Karpas-422 (cell line): ENCODE results near the gene SLC16A8. TPM values are rescaled to one million over a fixed set of nuclear protein-coding genes. Genes with fewer than 3 reads are reported as not detected.

Source experiments
- DNase-seq: peaks from one replicate; pipeline ENCODE4 v3.0.0-alpha.2; 2015
- H2AFZ ChIP-seq: fragments of 200-600 bp; sonication (generic); 2 replicates; pipeline ENCODE4 v1.6.1; 2014; ENCODE audit warnings: antibody characterized with exemption, low read length, mixed read lengths
- H3K27ac ChIP-seq: fragments of 200-600 bp; sonication (generic); 2 replicates; pipeline ENCODE4 v1.5.1; 2014; ENCODE audit warnings: mild to moderate bottlenecking, low read length, moderate library complexity
- H3K27me3 ChIP-seq: fragments of 200-600 bp; sonication (generic); 2 replicates; pipeline ENCODE4 v1.6.1; 2014; ENCODE audit warnings: low read length, mixed read lengths
- H3K36me3 ChIP-seq: fragments of 200-600 bp; sonication (generic); 2 replicates; pipeline ENCODE4 v1.6.1; 2014; ENCODE audit warnings: low read length, mixed read lengths; ENCODE audit not compliant: insufficient read depth
- H3K4me1 ChIP-seq: fragments of 200-600 bp; sonication (generic); 2 replicates; pipeline ENCODE4 v1.6.1; 2014; ENCODE audit warnings: mild to moderate bottlenecking, low read length, mixed read lengths
- H3K4me2 ChIP-seq: fragments of 200-600 bp; sonication (generic); 2 replicates; pipeline ENCODE4 v1.6.1; 2014; ENCODE audit warnings: low read length, low read depth, mild to moderate bottlenecking; ENCODE audit not compliant: poor library complexity, severe bottlenecking
- H3K4me3 ChIP-seq: fragments of 200-600 bp; sonication (generic); 2 replicates; pipeline ENCODE4 v1.5.1; 2014; ENCODE audit warnings: mild to moderate bottlenecking, antibody characterized with exemption, low read length, mixed read lengths
- H3K79me2 ChIP-seq: fragments of 200-600 bp; sonication (generic); 2 replicates; pipeline ENCODE4 v1.6.1; 2014; ENCODE audit warnings: mild to moderate bottlenecking, low read length, mixed read lengths
- H3K9ac ChIP-seq: fragments of 200-600 bp; sonication (generic); 2 replicates; pipeline ENCODE4 v1.6.0; 2014; ENCODE audit warnings: low read length
- H3K9me2 ChIP-seq: fragments of 200-600 bp; sonication (generic), shearing (Covaris generic); replicated peaks from 2 replicates; pipeline ENCODE4 v1.6.0; 2014; ENCODE audit warnings: mild to moderate bottlenecking, low read length, moderate library complexity; ENCODE audit not compliant: insufficient read depth
- H3K9me3 ChIP-seq: fragments of 300-700, 200-600 bp; sonication (generic); 2 replicates; pipeline ENCODE4 v1.6.1; 2014; ENCODE audit warnings: low read length, mixed read lengths
- H4K20me1 ChIP-seq: fragments of 200-600 bp; sonication (generic); 2 replicates; pipeline ENCODE4 v1.6.1; 2014; ENCODE audit warnings: mild to moderate bottlenecking, antibody characterized with exemption, low read length, low read depth; ENCODE audit not compliant: insufficient read depth
- total RNA-seq: library from RNA; depleted of rRNA; stranded (reverse); fragments of >200 nt; shearing (Covaris generic); gene quantifications from 2 replicates; pipeline ENCODE4 v1.2.3, GENCODE V29; 2014; ENCODE audit warnings: low replicate concordance

The SLC16A8 gene
- total RNA-seq, 1 experiment from 2014 or later = not detected

DNA sequence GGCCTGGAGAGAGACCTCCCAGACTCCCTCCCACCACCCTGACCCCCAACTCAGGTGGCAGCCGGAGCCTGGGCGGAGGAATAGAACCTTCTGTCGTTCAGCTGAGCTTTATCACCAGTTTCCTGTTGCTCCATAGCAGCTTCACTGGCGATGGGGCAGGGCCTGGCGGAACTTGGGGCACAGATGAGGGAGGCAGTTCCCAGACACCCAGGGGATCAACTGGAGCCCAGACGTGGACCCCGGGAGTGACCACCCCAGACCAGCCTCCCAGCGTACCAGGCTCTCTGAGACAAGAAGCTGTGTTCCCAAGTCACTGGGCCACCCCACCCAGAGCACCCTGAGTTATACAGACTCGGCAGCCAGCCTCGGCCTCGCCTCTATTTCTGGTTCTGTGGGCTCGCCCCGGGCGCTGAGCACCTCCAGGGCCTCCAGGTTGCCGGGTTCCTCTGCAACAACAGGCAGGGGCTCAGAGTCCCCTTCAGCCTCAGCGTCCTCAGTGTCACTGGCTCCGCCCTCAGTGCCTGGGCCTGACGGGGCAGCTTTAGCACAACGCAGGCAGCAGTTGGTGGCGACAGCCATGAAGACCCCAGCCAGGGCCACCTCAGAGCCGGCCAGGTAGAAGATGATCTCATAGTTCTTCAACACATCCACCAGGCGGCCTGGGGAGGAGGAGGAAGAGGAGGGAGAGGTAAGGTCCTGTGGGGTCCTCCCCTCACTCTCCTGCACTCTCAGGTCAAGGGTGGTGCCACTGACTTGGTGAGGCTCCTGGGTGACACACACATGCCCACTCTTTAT lies 5.7 kb downstream of the SLC16A8 start:
- H3K27me3 ChIP-seq = no peaks in the 10 kb centered on the region
- H2AFZ ChIP-seq = no peak overlapping the region
- H3K9me3 ChIP-seq = no peaks in the 10 kb centered on the region
- no peaks in the 10 kb centered on the region for H4K20me1 ChIP-seq
- H3K79me2 ChIP-seq = no peaks in the 10 kb centered on the region
- no peak overlapping the region for H3K9ac ChIP-seq
- H3K36me3 ChIP-seq = no peaks in the 10 kb centered on the region
- no peak overlapping the region for H3K4me3 ChIP-seq
- DNase-seq = no peak
- H3K27ac ChIP-seq = no peak overlapping the region
- no peak overlapping the region for H3K4me2 ChIP-seq
- no peaks in the 10 kb centered on the region for H3K4me1 ChIP-seq
- H3K9me2 ChIP-seq = no peaks in the 10 kb centered on the region

DNA sequence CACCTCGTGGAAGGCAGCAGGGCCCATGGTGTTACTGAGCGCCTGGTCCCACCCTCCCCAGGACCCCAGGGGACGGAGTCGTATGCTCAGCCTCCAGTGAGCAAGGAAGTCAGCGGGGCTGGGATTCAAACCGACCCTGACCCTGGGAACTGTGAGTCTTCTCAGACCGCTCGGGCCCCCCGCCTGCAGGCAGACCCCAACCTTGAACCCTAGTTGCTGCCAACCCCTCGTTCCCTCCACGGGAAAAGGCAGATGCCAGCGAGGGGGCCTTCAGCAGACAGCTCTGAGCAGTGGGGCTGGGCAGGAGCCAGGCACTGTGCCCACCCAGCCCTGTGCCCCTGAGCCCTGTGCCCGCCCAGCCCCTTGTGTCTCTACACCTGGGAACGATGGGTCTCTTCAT lies 6.4 kb downstream of the SLC16A8 start:
- Histone ChIP-seq H3K27ac (no peak overlapping the region), H2AFZ (no peak overlapping the region), H3K4me2 (no peak overlapping the region), H3K9ac (no peak overlapping the region), H3K79me2 (no peaks in the 10 kb centered on the region), H3K27me3 (no peaks in the 10 kb centered on the region), H3K36me3 (no peaks in the 10 kb centered on the region), H3K4me3 (no peak overlapping the region), H3K9me2 (no peaks in the 10 kb centered on the region), H3K4me1 (no peaks in the 10 kb centered on the region), H3K9me3 (no peaks in the 10 kb centered on the region), H4K20me1 (no peaks in the 10 kb centered on the region)
- no peak for DNase-seq

DNA sequence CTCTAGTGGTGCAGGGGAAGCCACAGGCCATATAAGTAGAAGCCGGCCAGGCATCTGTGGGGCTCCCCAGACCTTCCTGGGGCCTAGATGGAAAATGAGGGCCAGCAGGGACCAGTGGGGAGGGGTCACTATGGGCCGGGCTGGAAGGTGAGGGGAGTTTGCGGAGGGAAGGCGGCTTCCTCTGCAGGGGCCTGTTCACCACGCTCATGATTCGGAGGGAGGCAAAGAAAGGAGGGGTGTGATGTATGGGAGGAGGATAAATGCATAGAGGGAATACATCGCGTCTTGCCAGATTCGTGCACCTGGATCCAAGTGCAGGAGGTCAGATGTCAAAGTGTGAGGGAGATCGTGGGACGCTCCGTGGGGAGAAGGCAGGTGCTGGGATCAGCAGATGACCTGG lies 6.9 kb downstream of the SLC16A8 start:
- Histone ChIP-seq H3K9me3 (no peaks in the 10 kb centered on the region), H3K79me2 (no peaks in the 10 kb centered on the region), H2AFZ (no peak overlapping the region)

DNA sequence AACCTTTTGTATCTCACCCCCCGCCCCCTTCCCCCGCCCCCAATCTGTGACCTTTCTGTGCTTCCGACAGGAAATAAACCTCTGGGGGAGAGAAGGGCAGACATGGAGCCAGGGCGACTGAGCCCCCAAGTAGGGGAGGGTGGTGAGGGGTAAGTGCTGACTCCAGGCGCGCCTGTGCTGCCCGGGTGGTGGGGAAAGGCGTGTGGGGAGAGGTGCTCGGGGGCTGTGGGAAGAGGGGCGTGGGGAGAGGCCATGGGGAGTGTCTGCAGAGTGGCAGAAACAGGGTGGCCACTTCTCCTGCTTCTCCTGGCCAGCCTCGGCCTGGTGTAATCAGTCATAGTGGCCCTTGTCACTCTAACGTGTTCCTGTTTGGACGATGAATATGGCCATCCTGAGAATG lies 8.0 kb downstream of the SLC16A8 start:
- Histone ChIP-seq H3K9me3 (no peaks in the 10 kb centered on the region), H3K9ac (no peak overlapping the region), H4K20me1 (no peaks in the 10 kb centered on the region), H3K9me2 (no peaks in the 10 kb centered on the region), H3K4me2 (no peak overlapping the region), H3K79me2 (no peaks in the 10 kb centered on the region), H3K4me1 (no peaks in the 10 kb centered on the region), H3K4me3 (no peak overlapping the region), H3K36me3 (no peaks in the 10 kb centered on the region), H2AFZ (no peak overlapping the region), H3K27ac (no peak overlapping the region), H3K27me3 (no peaks in the 10 kb centered on the region)
- DNase-seq = no peak

More for the DNA sequence above, 6.9 kb downstream of the SLC16A8 start:
- no peaks in the 10 kb centered on the region for H4K20me1 ChIP-seq
- H3K4me1 ChIP-seq = no peaks in the 10 kb centered on the region
- H3K9me2 ChIP-seq = no peaks in the 10 kb centered on the region
- no peak for DNase-seq
- no peak overlapping the region for H3K9ac ChIP-seq
- no peaks in the 10 kb centered on the region for H3K36me3 ChIP-seq
- H3K27ac ChIP-seq = no peak overlapping the region
- H3K4me3 ChIP-seq = no peak overlapping the region
- no peak overlapping the region for H3K4me2 ChIP-seq
- H3K27me3 ChIP-seq = no peaks in the 10 kb centered on the region

DNA sequence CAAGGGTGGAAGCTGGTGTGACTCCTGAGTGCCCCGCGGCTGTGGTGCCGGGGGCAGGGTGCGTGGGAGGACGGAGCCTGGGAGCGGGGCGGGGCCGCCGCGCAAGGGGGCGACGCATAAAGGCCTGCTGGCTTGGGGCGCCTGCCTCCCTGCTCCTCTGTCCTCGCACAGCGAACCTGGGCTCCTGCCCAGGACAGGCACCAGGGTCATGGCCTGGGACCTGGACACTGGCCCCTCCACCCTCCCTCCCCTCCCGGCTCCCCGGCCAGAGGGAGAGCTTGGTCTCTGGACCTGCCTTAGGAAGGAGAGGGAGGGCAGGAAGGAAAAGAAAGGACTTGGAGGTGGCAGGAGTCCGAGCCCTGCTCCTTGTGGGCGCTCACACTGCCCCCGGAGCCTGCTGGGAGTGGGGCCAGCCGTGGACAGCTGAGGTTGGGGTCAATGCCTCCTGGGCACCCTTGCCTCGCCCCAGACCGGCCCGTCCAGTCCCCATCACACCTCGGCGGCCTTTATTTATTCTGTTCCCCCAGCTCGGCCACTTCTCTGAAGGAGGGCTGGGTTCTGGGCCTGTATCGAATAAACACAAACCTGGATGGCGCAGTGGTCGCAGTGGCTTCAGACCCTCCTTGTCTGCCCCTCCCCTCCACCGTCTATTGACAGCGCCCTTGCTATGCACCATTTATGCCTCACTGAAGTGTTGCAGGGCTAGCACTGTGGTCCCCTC lies 8.7 kb downstream of the SLC16A8 start:
- no peak overlapping the region for H2AFZ ChIP-seq
- H3K4me2 ChIP-seq = no peak overlapping the region
- DNase-seq = no peak
- no peaks in the 10 kb centered on the region for H3K9me2 ChIP-seq
- no peak overlapping the region for H3K9ac ChIP-seq
- no peaks in the 10 kb centered on the region for H4K20me1 ChIP-seq
- H3K79me2 ChIP-seq = no peaks in the 10 kb centered on the region
- no peaks in the 10 kb centered on the region for H3K9me3 ChIP-seq
- H3K27me3 ChIP-seq = no peaks in the 10 kb centered on the region
- H3K4me1 ChIP-seq = no peaks in the 10 kb centered on the region
- H3K27ac ChIP-seq = no peak overlapping the region
- H3K36me3 ChIP-seq = no peaks in the 10 kb centered on the region
- no peak overlapping the region for H3K4me3 ChIP-seq

DNA sequence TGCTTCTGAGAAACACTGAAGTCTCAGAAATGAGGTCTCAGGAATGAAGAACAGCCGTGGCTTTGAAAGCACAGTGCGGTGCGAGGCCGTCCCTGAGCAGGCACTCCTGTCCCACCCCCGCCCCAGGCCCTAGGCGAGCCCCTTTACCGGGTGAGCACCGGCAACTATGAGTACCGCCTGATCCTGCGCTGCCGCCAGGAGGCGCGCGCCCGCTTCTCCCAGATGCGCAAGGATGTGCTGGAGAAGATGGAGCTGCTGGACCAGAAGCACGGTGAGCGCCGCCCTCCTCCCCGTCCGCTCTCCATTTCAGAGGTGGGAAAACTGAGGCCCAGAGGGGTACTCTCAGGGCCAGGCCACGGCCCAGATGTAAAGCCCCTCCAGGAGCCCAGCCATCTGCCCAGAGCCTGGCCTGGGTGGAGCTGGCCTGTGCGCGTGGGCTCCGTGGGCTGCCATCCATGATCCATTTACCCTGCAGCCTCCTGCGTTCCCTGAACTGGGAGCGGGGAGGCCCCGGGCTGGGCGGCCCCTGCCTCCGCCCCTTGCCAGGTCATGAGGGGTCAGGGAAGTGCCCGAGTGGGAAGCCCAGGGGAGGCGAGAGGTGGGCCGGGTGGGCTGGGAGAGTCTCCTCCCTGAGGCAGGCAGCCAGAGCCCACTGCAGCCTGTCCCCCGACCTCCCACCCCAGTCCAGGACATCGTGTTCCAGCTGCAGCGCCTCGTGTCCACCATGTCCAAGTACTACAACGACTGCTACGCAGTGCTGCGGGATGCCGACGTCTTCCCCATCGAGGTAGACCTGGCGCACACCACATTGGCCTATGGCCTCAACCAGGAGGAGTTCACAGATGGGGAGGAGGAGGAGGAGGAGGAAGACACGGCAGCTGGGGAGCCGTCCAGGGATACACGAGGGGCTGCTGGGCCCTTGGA lies 9.5 kb downstream of the SLC16A8 start:
- no peak for DNase-seq
- Histone ChIP-seq H3K9me3 (no peaks in the 10 kb centered on the region), H3K4me3 (no peak overlapping the region), H4K20me1 (no peaks in the 10 kb centered on the region), H3K27me3 (no peaks in the 10 kb centered on the region), H3K36me3 (no peaks in the 10 kb centered on the region), H2AFZ (no peak overlapping the region), H3K9me2 (no peaks in the 10 kb centered on the region), H3K27ac (no peak overlapping the region), H3K9ac (no peak overlapping the region), H3K4me2 (no peak overlapping the region), H3K4me1 (no peaks in the 10 kb centered on the region), H3K79me2 (no peaks in the 10 kb centered on the region)

DNA sequence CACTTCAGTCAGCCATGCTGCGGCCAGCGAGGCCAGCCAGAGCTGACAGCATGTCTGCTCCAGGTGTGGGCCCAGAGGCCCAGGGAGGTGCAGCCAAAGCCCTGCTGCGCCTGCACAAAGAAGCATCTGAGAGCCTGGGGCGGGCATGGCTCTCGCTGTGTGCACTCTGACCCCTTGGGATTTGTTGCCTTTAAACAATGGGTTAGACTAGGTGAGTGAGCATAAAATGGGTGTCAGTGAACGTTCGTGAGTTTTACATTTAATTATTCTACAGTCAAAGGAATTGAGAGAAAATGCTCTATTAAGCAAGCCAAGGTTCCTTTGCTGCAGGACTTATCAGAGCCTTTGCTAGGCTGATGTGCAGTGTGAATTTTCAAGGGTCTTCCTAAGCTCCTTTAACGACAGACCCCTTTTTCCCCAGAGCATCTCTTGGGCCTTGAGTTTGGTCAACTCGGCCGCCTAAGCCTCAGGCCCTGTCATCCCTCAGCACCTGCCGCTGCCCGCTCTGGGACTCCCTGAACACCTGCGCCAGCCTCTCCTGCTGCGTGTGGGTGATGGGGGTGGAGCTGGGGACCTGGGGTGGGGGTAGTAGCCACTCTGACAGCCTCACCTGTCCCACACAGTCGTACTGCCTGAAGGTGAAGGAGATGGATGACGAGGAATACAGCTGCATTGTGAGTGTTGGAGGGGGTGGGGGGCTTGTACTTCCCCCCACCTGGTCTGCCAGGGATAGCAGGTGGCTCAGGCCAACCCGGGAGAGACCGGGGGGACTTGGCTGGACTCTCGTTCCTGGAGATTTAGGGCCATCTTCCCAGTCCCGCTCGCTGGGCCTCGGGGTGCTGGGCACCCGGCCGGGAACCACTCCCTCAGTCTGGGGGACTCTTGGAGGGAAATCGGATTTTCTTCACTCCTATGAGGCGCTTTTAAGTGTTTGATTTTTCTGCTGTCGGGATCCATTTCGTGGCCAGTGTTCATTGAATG lies 10.5 kb downstream of the SLC16A8 start:
- Histone ChIP-seq H2AFZ (no peak overlapping the region), H3K4me1 (no peaks in the 10 kb centered on the region), H3K9ac (no peak overlapping the region), H4K20me1 (no peaks in the 10 kb centered on the region), H3K36me3 (no peaks in the 10 kb centered on the region), H3K27ac (no peak overlapping the region), H3K9me2 (no peaks in the 10 kb centered on the region), H3K4me3 (no peak overlapping the region), H3K9me3 (no peaks in the 10 kb centered on the region), H3K4me2 (no peak overlapping the region), H3K79me2 (no peaks in the 10 kb centered on the region), H3K27me3 (no peaks in the 10 kb centered on the region)
- no peak for DNase-seq
